Femur (tissue), 1 donor: ENCODE measurements around the gene DNAI4.
A peak's percentile ranks its signal among the peaks of the same experiment; 100 is the strongest.

Source experiments
- DNase-seq: peaks from one replicate; pipeline ENCODE4 v3.0.0-alpha.2; 2017

The DNAI4 gene

DNA sequence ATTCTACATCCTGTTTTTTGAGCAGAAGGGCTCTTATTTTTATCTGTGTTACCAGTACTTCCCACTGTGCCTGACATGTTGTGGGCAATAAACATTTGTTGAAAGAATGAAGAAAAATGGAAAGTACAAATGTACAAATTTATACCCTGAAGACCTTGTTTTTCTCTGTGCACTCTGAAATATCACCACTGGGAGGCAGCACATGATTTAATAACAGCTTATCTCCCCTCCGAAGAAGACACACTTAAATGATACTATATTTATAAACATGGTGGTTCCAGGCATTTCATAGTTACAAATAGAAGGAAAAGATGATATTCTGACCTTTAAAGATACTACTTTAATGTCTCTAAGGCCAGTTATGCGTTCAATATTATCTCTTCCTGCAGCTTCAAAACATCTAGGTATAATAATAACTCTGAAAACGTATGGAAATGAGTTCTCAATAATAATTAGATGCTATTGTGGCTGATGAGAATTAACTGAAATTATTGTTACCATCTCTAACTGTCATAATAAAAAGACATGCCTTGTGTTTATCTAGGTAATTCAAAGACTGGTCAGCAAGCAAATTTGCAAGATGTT, 159.6 kb downstream of the DNAI4 start:
- DNase-seq, result peak; percentile 36
